Suprapubic skin (tissue), 4 donors: Measurements from ENCODE around the gene PCDH20. TPM values are rescaled to one million over a fixed set of nuclear protein-coding genes. Genes with fewer than 3 reads are reported as not detected.

Experiments used
- DNase-seq, 2 donors: peaks; one replicate each; pipeline ENCODE4 v3.0.0-alpha.2; 2019; ENCODE audit warnings: low spot score in 2 of 2
- H3K27ac ChIP-seq: fragments of 200-600 bp; sonication (generic); one replicate; pipeline ENCODE4 v1.5.1; 2019
- H3K27me3 ChIP-seq: fragments of 200-600 bp; sonication (generic); one replicate; pipeline ENCODE4 v1.5.1; 2019
- H3K36me3 ChIP-seq: fragments of 200-600 bp; sonication (generic); one replicate; pipeline ENCODE4 v1.5.1; 2019
- H3K4me1 ChIP-seq: fragments of 200-600 bp; sonication (generic); one replicate; pipeline ENCODE4 v1.5.1; 2019
- H3K4me3 ChIP-seq: fragments of 200-600 bp; sonication (generic); one replicate; pipeline ENCODE4 v1.5.1; 2019; ENCODE audit warnings: mild to moderate bottlenecking
- H3K9me3 ChIP-seq: fragments of 200-600 bp; sonication (generic); one replicate; pipeline ENCODE4 v1.5.1; 2019
- CTCF ChIP-seq, 2 donors: fragments of 200-600 bp in 1 of 2; fragments of 450-650 bp in 1 of 2; sonication (generic) in 1 of 2; IDR thresholded peaks; one replicate each; pipeline ENCODE4 v1.5.1; 2016 to 2019; ENCODE audit warnings: antibody characterized with exemption in 2 of 2, mild to moderate bottlenecking in 1 of 2, moderate library complexity in 1 of 2
- EP300 ChIP-seq: sonication (generic); formaldehyde crosslinking; IDR thresholded peaks from one replicate; pipeline ENCODE4 v1.6.1; 2017; ENCODE audit warnings: antibody characterized with exemption
- POLR2A ChIP-seq, 2 donors: fragments of 450-650 bp; IDR thresholded peaks; one replicate each; pipeline ENCODE4 v1.6.1; 2017; ENCODE audit warnings: antibody characterized with exemption in 2 of 2, mild to moderate bottlenecking in 2 of 2, moderate library complexity in 2 of 2
- POLR2AphosphoS5 ChIP-seq, 3 donors: sonication (generic); formaldehyde crosslinking; IDR thresholded peaks; one replicate each; pipeline ENCODE4 v1.6.1; 2017; ENCODE audit warnings: antibody characterized with exemption in 3 of 3
- WGBS: methylation state at CpG from one replicate; pipeline ENCODE4 v1.1.5; 2018; 5-methylcytosine and 5-hydroxymethylcytosine counted together
- total RNA-seq, 4 donors: library from RNA; depleted of rRNA; stranded (reverse); fragments of >200 nt; gene quantifications; one replicate each; pipeline ENCODE4 v1.1.0, GENCODE V29; 2016

The PCDH20 gene, protein sequence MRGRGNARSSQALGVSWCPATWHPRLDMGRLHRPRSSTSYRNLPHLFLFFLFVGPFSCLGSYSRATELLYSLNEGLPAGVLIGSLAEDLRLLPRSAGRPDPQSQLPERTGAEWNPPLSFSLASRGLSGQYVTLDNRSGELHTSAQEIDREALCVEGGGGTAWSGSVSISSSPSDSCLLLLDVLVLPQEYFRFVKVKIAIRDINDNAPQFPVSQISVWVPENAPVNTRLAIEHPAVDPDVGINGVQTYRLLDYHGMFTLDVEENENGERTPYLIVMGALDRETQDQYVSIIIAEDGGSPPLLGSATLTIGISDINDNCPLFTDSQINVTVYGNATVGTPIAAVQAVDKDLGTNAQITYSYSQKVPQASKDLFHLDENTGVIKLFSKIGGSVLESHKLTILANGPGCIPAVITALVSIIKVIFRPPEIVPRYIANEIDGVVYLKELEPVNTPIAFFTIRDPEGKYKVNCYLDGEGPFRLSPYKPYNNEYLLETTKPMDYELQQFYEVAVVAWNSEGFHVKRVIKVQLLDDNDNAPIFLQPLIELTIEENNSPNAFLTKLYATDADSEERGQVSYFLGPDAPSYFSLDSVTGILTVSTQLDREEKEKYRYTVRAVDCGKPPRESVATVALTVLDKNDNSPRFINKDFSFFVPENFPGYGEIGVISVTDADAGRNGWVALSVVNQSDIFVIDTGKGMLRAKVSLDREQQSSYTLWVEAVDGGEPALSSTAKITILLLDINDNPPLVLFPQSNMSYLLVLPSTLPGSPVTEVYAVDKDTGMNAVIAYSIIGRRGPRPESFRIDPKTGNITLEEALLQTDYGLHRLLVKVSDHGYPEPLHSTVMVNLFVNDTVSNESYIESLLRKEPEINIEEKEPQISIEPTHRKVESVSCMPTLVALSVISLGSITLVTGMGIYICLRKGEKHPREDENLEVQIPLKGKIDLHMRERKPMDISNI
- total RNA-seq, result 1 to 10 TPM; 2.1 to 3.5 (median 2.7) TPM

- 30% methylated on average over 3 of the region's 3 CpGs for WGBS
- Histone ChIP-seq H3K27me3 (peaks cover 35% of the 10 kb centered on the region), H3K4me1 (peaks cover 18% of the 10 kb centered on the region), H3K4me3 (peak within 1 kb of the TSS; percentile 42), H3K9me3 (no peaks in the 10 kb centered on the region), H3K36me3 (no peaks in the 10 kb centered on the region), H3K27ac (no peak within 1 kb of the TSS)
- TF ChIP-seq CTCF (IDR thresholded peaks at IDR 0.05), result no peak
- no peak for TF ChIP-seq EP300
- no peak for TF ChIP-seq POLR2AphosphoS5 (IDR thresholded peaks at IDR 0.05)
- TF ChIP-seq POLR2A (IDR thresholded peaks at IDR 0.05), result no peak
- DNase-seq, result no peak
Observed at GRCh38 chr13:61415749-61416148, at the start of gene PCDH20. Gene PCDH20 (minus strand): TSS chr13:61415849. CDS start chr13:61415158, 691 bp downstream.

DNA sequence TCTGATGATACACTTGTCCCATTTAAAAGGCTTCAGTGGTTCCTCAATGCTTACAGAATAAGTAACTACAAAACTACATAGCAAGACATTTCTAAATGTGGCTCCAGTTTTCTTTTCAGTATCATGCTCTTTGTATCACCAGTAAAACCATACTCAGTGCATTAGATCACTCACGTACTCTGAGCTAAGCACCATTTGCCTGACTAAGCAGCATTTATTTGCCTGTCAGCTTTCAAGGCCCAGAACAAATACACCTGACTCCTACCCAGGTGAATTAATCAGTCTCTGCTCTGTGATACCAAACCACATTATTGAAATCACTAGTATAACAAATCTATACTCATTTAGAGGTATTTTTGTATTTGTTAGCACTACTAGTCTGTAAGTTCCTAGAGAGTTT lies 47.4 kb upstream of the PCDH20 start:
- 88% methylated on average over 1 of the region's 1 CpG for WGBS
- Histone ChIP-seq H3K36me3 (no peaks in the 10 kb centered on the region), H3K4me1 (no peaks in the 10 kb centered on the region), H3K9me3 (no peaks in the 10 kb centered on the region), H3K27me3 (no peaks in the 10 kb centered on the region), H3K27ac (no peak overlapping the region), H3K4me3 (no peak overlapping the region)
- no peak for DNase-seq
- TF ChIP-seq POLR2A (IDR thresholded peaks at IDR 0.05), result no peak
- TF ChIP-seq EP300, result no peak
- TF ChIP-seq CTCF (IDR thresholded peaks at IDR 0.05), result no peak
- TF ChIP-seq POLR2AphosphoS5 (IDR thresholded peaks at IDR 0.05), result no peak

DNA sequence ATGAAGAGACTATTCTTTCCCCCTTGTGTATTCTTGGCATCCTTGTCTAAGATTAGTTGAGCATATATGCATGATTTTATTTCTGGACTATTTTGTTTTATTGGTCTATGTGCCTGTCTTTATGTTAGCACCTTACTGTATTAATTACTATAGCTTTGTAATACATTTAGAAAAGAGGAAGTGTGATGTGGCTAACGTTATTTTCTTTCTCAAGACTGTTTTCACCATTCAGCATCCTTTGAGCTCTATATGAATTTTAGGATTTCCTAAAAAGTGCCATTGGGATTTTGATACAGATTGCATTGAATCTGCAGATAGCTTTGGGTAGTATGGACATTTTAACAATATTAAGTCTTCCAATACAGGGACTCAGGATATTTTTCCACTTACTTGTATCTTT lies 37.5 kb upstream of the PCDH20 start:
- no peak for DNase-seq
- H3K27ac ChIP-seq, result no peak overlapping the region
- no peaks in the 10 kb centered on the region for H3K4me1 ChIP-seq
- no peak overlapping the region for H3K4me3 ChIP-seq
- 60% methylated on average over 1 of the region's 1 CpG for WGBS
- no peaks in the 10 kb centered on the region for H3K27me3 ChIP-seq
- H3K9me3 ChIP-seq, result no peaks in the 10 kb centered on the region
- no peaks in the 10 kb centered on the region for H3K36me3 ChIP-seq
- TF ChIP-seq POLR2AphosphoS5 (IDR thresholded peaks at IDR 0.05) (no peak), CTCF (IDR thresholded peaks at IDR 0.05) (no peak), EP300 (no peak), POLR2A (IDR thresholded peaks at IDR 0.05) (no peak)

- Histone ChIP-seq H3K4me3 (no peak overlapping the region), H3K27me3 (no peaks in the 10 kb centered on the region), H3K9me3 (no peaks in the 10 kb centered on the region), H3K36me3 (no peaks in the 10 kb centered on the region), H3K4me1 (no peaks in the 10 kb centered on the region), H3K27ac (no peak overlapping the region)
- no peak for DNase-seq
- 84% methylated on average over 1 of the region's 1 CpG for WGBS
- TF ChIP-seq POLR2AphosphoS5 (IDR thresholded peaks at IDR 0.05), result no peak
- no peak for TF ChIP-seq CTCF (IDR thresholded peaks at IDR 0.05)
- TF ChIP-seq POLR2A (IDR thresholded peaks at IDR 0.05), result no peak
- no peak for TF ChIP-seq EP300
Observed at GRCh38 chr13:61432029-61432428, 16.4 kb upstream of the PCDH20 start.

DNA sequence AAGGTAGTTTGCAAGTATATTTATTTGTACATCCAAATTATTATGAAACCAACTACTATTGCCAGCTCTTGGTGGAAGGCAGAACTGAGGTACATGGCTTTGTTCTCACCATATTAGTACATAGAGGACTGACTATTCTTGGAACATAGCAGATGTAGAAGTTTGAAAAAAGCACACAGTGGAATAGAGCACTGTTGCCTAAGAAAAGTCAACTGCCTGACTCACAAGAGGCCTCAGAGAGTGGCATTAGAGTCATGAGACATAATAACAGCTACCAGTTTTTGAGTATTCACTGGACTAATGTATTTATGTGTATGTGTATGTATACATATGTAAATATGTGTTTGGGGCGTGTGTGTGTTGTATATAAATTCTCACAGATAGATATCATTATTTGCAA lies 8.3 kb upstream of the PCDH20 start:
- 88% methylated on average over 1 of the region's 1 CpG for WGBS
- no peaks in the 10 kb centered on the region for H3K27me3 ChIP-seq

More for the DNA sequence above, 8.3 kb upstream of the PCDH20 start:
- H3K4me3 ChIP-seq, result no peak overlapping the region
- H3K9me3 ChIP-seq, result no peaks in the 10 kb centered on the region
- H3K27ac ChIP-seq, result no peak overlapping the region
- DNase-seq, result no peak
- no peaks in the 10 kb centered on the region for H3K36me3 ChIP-seq
- TF ChIP-seq POLR2AphosphoS5 (IDR thresholded peaks at IDR 0.05), result no peak
- TF ChIP-seq POLR2A (IDR thresholded peaks at IDR 0.05), result no peak
- no peaks in the 10 kb centered on the region for H3K4me1 ChIP-seq
